ENCODE measurements around the gene COL1A2. TPM values are rescaled to one million over a fixed set of nuclear protein-coding genes. Genes with fewer than 3 reads are reported as not detected.

Gene COL1A2
- total and polyA plus RNA-seq, 2 of the 8 experiments (the other 6 are each of a cell fraction or from before 2014, with no cell fraction given): 45.2 to 87.2 TPM

- Histone ChIP-seq H2AK5ac (ENCODE audit: low read depth, low read length) (no peak overlapping the region), H3K9ac (replicated peaks in 1 of 4; ENCODE audit: extremely low read depth in 1 of 4, low read depth in 3 of 4, low read length in 3 of 4) (no peak overlapping the region), H3K9me3 (ENCODE audit: insufficient read depth in 2 of 2, low read depth in 1 of 2, low read length in 1 of 2) (no peaks in the 10 kb centered on the region), H3K4ac (replicated peaks; ENCODE audit: insufficient read length, low read depth, low read length) (no peak overlapping the region), H2BK5ac (ENCODE audit: low read depth, low read length) (no peak overlapping the region), H2BK120ac (replicated peaks; ENCODE audit: low read depth, low read length) (no peak overlapping the region), H3K18ac (ENCODE audit: extremely low read depth, low read length) (no peak overlapping the region), H4K91ac (replicated peaks; ENCODE audit: insufficient read length, low read length) (no peak overlapping the region), H3K4me1 (replicated peaks in 1 of 4; ENCODE audit: control insufficient read depth in 3 of 4, insufficient read depth in 4 of 4, low read length in 3 of 4) (no peaks in the 10 kb centered on the region), H4K8ac (ENCODE audit: extremely low read depth, insufficient read depth, low read length) (no peak overlapping the region), H3K56ac (replicated peaks; ENCODE audit: insufficient read length, low read depth, low read length) (no peak overlapping the region), H3K27me3 (replicated peaks in 1 of 4; ENCODE audit: control insufficient read depth in 3 of 4, extremely low read depth in 1 of 4, insufficient read depth in 3 of 4, low read length in 3 of 4) (no peaks in the 10 kb centered on the region), H3K23me2 (ENCODE audit: low read depth, low read length) (no peaks in the 10 kb centered on the region), H3K79me2 (ENCODE audit: control insufficient read depth in 1 of 2, insufficient read depth in 2 of 2, low read length in 2 of 2) (no peaks in the 10 kb centered on the region), H3K79me1 (ENCODE audit: low read depth, low read length) (no peaks in the 10 kb centered on the region), H3K14ac (ENCODE audit: insufficient read length) (no peak overlapping the region), H3K36me3 (ENCODE audit: control insufficient read depth in 2 of 4, insufficient read depth in 4 of 4, low read length in 3 of 4) (peaks cover 38 to 74% (median 62%) of the 10 kb centered on the region in 4 experiments), H4K5ac (ENCODE audit: insufficient read length, low read depth, low read length) (no peak overlapping the region), H2AFZ (ENCODE audit: low read length) (no peak overlapping the region), H3K23ac (ENCODE audit: insufficient read length) (no peak overlapping the region), H3K4me2 (ENCODE audit: insufficient read depth in 1 of 2, low read depth in 2 of 2, low read length in 2 of 2) (no peak overlapping the region), H2BK20ac (ENCODE audit: low read length) (no peak overlapping the region), H3K4me3 (ENCODE audit: extremely low read depth in 1 of 4, insufficient read depth in 2 of 4, low read depth in 3 of 4, low read length in 4 of 4) (no peak overlapping the region), H2BK12ac (ENCODE audit: low read depth, low read length) (no peak overlapping the region), H4K20me1 (replicated peaks in 1 of 2; ENCODE audit: control insufficient read depth in 1 of 2, insufficient read depth in 2 of 2, low read length in 2 of 2) (no peaks in the 10 kb centered on the region), H2BK15ac (ENCODE audit: low read length) (no peak overlapping the region), H3K27ac (ENCODE audit: low read depth, low read length) (no peak overlapping the region)
- FAIRE-seq: no peak
- DNase-seq (ENCODE audit: low read depth in 1 of 2, low spot score in 2 of 2): no peak
- CTCF ChIA-PET (ENCODE audit: partially characterized antibody): interaction anchor here (0.6 to 3.3 kb wide), 2 partner anchors 9 to 553 kb away, joined by 3 to 18 read pairs; no protein-coding TSS in a partner anchor
- 89% methylated on average over 12 of the region's 12 CpGs; no CpG with 5 or more reads in 1 of the 2 experiments for whole genome bisulfite sequencing, 2 experiments (ENCODE audit: extremely low coverage in 1 of 2, insufficient coverage in 1 of 2, insufficient read length in 1 of 2, insufficient replicate concordance in 2 of 2, low coverage in 1 of 2, low lambda C conversion rate in 2 of 2, missing lambda C conversion rate in 1 of 2)
- POLR2A ChIA-PET (ENCODE audit: partially characterized antibody): interaction anchor here (1.3 kb wide), 1 partner anchor 143 kb away, joined by 3 read pairs; no protein-coding TSS in a partner anchor
- TF ChIP-seq RAD21 (IDR thresholded peaks at IDR 0.05 in 1 of 2, conservative IDR thresholded peaks at IDR 0.05 in 1 of 2; ENCODE audit: low read depth in 2 of 2, low read length in 2 of 2) (no peak), SIN3A (conservative IDR thresholded peaks at IDR 0.05 in 1 of 2, IDR thresholded peaks at IDR 0.05 in 1 of 2; ENCODE audit: low read depth in 1 of 2, low read length in 2 of 2) (no peak), SP2 (IDR thresholded peaks at IDR 0.05; ENCODE audit: low read length) (no peak), ATF3 (IDR thresholded peaks at IDR 0.05; ENCODE audit: insufficient read depth, low read depth, low read length) (no peak), TAF1 (IDR thresholded peaks at IDR 0.05; ENCODE audit: low read depth, low read length) (no peak), GTF2F1 (IDR thresholded peaks at IDR 0.05; ENCODE audit: borderline replicate concordance, low read depth, low read length) (no peak)
Observed at GRCh38 chr7:94426980-94427875, 32.5 kb downstream of the COL1A2 start.
